Neutrophil (primary cell): ENCODE results near the gene ZNF425.

Experiments used
- H3K27ac ChIP-seq: fragments of 200-600 bp; sonication (generic); 2 replicates; pipeline ENCODE4 v1.5.1; 2016; ENCODE audit warnings: mild to moderate bottlenecking, moderate library complexity
- H3K27me3 ChIP-seq: fragments of 200-600 bp; sonication (generic); 2 replicates; pipeline ENCODE4 v1.6.0; 2016; ENCODE audit warnings: mild to moderate bottlenecking
- H3K36me3 ChIP-seq: fragments of 200-600 bp; sonication (generic); 2 replicates; pipeline ENCODE4 v1.5.1; 2017
- H3K4me1 ChIP-seq, 2 experiments: fragments of 200-600 bp in 1 of 2; sonication (generic) in 1 of 2; 1 replicate in 1 of 2; 2 replicates in 1 of 2; pipeline versions ENCODE4 v1.5.1 to v1.6.1; 2013 to 2016; ENCODE audit warnings: low read depth in 1 of 2, low read length in 1 of 2, mild to moderate bottlenecking in 1 of 2, moderate library complexity in 1 of 2; ENCODE audit not compliant: control insufficient read depth in 1 of 2, insufficient read depth in 1 of 2
- H3K4me3 ChIP-seq, 2 experiments: fragments of 200-600 bp in 1 of 2; sonication (generic) in 1 of 2; 1 replicate in 1 of 2; 2 replicates in 1 of 2; pipeline ENCODE4 v1.5.1; 2013 to 2016; ENCODE audit warnings: low read depth in 1 of 2, low read length in 1 of 2, mild to moderate bottlenecking in 1 of 2, moderate library complexity in 1 of 2
- H3K9me3 ChIP-seq: fragments of 200-600 bp; sonication (generic); 2 replicates; pipeline ENCODE4 v1.5.1; 2016
- TF ChIP-seq, protein P1 (sequence below): fragments of 200-600 bp; sonication (generic); IDR thresholded peaks from 2 replicates; pipeline ENCODE4 v1.5.1; 2016; ENCODE audit warnings: antibody characterized with exemption

ZNF425 gene

GRCh38 chr7:149053885-149054284 lies 72.2 kb downstream of the ZNF425 start:
- no peaks in the 10 kb centered on the region for H3K36me3 ChIP-seq
- no peaks in the 10 kb centered on the region for H3K27me3 ChIP-seq
- no peak overlapping the region for H3K27ac ChIP-seq
- no peaks in the 10 kb centered on the region for H3K4me1 ChIP-seq
- no peak overlapping the region for H3K4me3 ChIP-seq
- TF ChIP-seq, protein P1, sequence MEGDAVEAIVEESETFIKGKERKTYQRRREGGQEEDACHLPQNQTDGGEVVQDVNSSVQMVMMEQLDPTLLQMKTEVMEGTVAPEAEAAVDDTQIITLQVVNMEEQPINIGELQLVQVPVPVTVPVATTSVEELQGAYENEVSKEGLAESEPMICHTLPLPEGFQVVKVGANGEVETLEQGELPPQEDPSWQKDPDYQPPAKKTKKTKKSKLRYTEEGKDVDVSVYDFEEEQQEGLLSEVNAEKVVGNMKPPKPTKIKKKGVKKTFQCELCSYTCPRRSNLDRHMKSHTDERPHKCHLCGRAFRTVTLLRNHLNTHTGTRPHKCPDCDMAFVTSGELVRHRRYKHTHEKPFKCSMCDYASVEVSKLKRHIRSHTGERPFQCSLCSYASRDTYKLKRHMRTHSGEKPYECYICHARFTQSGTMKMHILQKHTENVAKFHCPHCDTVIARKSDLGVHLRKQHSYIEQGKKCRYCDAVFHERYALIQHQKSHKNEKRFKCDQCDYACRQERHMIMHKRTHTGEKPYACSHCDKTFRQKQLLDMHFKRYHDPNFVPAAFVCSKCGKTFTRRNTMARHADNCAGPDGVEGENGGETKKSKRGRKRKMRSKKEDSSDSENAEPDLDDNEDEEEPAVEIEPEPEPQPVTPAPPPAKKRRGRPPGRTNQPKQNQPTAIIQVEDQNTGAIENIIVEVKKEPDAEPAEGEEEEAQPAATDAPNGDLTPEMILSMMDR: no peak
- H3K9me3 ChIP-seq: no peaks in the 10 kb centered on the region

- TF ChIP-seq, protein P1: no peak
- Histone ChIP-seq H3K4me1 (no peaks in the 10 kb centered on the region), H3K4me3 (no peak overlapping the region), H3K27me3 (no peaks in the 10 kb centered on the region), H3K27ac (no peak overlapping the region), H3K36me3 (no peaks in the 10 kb centered on the region), H3K9me3 (no peaks in the 10 kb centered on the region)
Observed at GRCh38 chr7:149053384-149053783, 72.7 kb downstream of the ZNF425 start.
